Esophagus muscularis mucosa (tissue), 4 donors: ENCODE results near the gene SLC35F3.

Experiments used
- EP300 ChIP-seq: sonication (generic); formaldehyde crosslinking; IDR thresholded peaks from one replicate; pipeline ENCODE4 v1.6.1; 2017; ENCODE audit warnings: antibody characterized with exemption
- POLR2A ChIP-seq: fragments of 450-650 bp; IDR thresholded peaks from one replicate; pipeline ENCODE4 v1.6.1; 2017; ENCODE audit warnings: antibody characterized with exemption, moderate library complexity, mild to moderate bottlenecking, low read depth
- TF ChIP-seq, protein P1 (sequence below), 3 experiments: fragments of 200-600 bp in 2 of 3; fragments of 450-650 bp in 1 of 3; sonication (generic) in 2 of 3; IDR thresholded peaks; one replicate each; pipeline ENCODE4 v1.5.1; 2017 to 2019; ENCODE audit warnings: antibody characterized with exemption in 3 of 3, mild to moderate bottlenecking in 2 of 3, moderate library complexity in 1 of 3

DNA sequence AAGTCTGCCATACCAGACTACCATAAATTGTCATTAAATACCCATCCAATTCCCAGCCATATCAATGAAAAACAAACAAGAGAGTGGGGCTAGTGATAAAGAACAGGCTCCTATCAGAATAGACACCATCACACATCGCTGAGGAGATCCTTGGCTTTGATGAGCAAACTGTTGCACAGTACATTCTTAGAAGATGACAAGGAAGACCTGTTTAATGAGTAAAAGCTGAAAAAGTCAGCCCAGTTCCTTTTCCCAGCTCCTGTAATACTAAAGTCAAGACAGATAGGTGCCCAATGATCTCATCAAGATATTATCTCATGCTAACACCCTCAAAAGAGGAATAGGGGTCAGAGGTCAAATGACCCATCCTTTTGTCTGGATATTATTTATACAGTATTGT lies 304.3 kb downstream of the SLC35F3 start:
- TF ChIP-seq, protein P1, sequence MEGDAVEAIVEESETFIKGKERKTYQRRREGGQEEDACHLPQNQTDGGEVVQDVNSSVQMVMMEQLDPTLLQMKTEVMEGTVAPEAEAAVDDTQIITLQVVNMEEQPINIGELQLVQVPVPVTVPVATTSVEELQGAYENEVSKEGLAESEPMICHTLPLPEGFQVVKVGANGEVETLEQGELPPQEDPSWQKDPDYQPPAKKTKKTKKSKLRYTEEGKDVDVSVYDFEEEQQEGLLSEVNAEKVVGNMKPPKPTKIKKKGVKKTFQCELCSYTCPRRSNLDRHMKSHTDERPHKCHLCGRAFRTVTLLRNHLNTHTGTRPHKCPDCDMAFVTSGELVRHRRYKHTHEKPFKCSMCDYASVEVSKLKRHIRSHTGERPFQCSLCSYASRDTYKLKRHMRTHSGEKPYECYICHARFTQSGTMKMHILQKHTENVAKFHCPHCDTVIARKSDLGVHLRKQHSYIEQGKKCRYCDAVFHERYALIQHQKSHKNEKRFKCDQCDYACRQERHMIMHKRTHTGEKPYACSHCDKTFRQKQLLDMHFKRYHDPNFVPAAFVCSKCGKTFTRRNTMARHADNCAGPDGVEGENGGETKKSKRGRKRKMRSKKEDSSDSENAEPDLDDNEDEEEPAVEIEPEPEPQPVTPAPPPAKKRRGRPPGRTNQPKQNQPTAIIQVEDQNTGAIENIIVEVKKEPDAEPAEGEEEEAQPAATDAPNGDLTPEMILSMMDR (IDR thresholded peaks at IDR 0.05), result no peak
- TF ChIP-seq EP300 (no peak), POLR2A (no peak)
